GM21528 (cell line): ENCODE data around the gene MXD3.
"Not testable (repeated sequence)": the region's sequence is repeated elsewhere in the genome, so short reads cannot be mapped to it uniquely, and the experiment has no call there.

Experiments
- ATAC-seq: cut with Tn5 transposase; IDR thresholded peaks from one replicate; pipeline ENCODE4 v1.9.1; 2021; ENCODE audit warnings: mild to moderate bottlenecking, moderate library complexity; ENCODE audit not compliant: unreplicated experiment, low FRiP score

MXD3 gene, protein sequence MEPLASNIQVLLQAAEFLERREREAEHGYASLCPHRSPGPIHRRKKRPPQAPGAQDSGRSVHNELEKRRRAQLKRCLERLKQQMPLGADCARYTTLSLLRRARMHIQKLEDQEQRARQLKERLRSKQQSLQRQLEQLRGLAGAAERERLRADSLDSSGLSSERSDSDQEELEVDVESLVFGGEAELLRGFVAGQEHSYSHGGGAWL

GRCh38 chr5:177311723-177312648, at the start of gene MXD3:
MXD3 (minus strand) TSS chr5:177311898; CDS start chr5:177311830, 68 bp downstream.
- peak; percentile 77 for ATAC-seq

- not testable (repeated sequence) for ATAC-seq
Observed at GRCh38 chr5:177360740-177361139, 49.0 kb upstream of the MXD3 start.

- no peak for ATAC-seq
Observed at GRCh38 chr5:177359860-177360259, 48.2 kb upstream of the MXD3 start.

GRCh38 chr5:177359451-177359851, 47.8 kb upstream of the MXD3 start:
- no peak for ATAC-seq

DNA sequence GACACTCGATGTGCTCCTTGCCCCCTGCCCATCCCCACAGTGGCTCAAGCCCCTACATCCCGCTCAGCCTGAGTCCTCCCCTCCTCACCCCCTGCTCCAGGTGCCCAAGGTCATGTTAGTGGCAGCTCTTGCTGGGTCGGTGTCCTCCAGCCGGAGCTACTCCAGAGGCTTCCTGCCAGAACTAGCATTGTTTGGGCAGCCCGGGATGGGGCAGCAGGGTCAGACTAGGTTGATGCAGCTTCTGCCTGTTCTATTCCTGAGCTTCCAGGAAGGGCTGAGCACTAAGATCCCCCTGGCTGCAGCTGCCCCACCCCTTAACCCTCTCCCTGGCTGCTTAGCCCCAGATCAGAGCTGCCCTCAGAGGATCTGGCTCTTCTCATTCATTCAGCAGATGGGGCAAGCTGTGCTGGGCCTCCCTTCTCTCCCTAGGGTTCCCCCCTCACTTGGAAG, 46.7 kb upstream of the MXD3 start:
- ATAC-seq: no peak

- peak; percentile 82 for ATAC-seq
Observed at GRCh38 chr5:177357459-177358351, 46.0 kb upstream of the MXD3 start, which contains the start of gene RGS14. RGS14 (plus strand) TSS chr5:177357924; CDS start chr5:177358025, 101 bp downstream.

DNA sequence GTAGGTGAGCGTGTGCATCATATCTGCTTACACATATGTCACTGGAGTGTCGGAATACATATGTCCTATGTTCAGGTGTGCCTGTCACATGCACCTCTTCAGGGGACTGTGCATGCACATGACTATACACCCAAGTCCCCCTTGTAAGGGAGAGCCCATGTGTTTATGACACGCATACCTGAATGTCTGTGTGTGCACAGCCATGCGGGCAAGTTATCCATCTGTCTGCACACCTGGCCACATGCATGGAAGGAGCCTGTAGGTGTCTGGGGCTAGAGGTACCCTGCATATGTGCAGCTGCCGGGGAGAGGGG, 45.4 kb upstream of the MXD3 start:
- ATAC-seq: no peak

GRCh38 chr5:177356746-177357145, 45.0 kb upstream of the MXD3 start:
- no peak for ATAC-seq

DNA sequence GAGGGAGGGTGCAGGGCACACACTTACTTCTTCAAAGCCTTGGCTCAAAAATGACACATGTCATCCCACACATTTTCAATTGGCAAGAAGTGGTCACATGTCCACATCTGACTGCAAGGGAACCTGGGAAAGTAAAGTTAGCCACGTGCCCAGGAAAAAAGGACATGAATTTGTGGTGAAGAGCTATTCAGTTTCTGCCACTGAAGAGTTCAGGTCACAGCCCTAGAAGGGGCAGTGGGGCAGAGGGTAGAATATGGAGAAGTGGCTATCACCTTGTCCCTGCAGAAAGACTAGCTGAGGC, 44.1 kb upstream of the MXD3 start:
- no peak for ATAC-seq

- no peak for ATAC-seq
Observed at GRCh38 chr5:177355162-177355867, 43.6 kb upstream of the MXD3 start.

DNA sequence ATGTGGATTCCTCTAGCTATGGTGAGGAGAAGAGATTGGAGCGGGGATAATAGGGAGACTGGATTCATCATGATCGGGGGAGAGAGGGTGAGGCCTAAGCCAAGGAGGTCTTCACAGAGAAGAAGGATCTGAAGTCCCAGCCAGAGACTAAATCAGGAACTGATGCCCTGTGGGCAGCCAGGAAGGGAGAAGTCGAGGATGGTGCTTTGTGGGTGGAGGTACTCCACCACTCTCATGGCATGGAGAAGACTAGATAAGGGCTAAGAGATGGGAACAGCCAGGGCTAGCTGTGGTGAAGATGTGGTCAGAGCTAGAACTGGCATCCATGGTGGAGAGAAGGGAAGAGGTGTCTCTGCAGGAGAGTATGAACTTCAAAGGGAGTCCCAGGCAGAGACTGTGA, 43.0 kb upstream of the MXD3 start:
- ATAC-seq: no peak

DNA sequence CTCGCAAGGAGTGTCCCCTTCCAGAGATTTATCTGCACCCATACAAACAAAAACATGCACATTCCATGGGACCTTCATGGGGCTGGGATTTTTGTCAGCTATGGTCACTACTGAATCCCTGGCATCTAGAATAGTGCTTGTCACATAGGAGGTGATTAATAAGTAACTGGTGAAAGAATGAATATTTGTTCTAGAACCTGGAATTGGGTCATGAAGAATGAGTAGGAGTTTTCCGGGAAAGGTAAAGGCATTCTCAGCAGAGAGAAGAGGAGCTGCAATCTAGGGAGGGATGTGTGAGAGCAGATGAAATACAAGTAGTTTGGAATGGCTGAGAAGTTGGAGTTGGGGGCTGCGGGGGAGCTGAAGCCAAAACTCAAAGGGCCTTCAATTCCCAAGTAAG, 42.6 kb upstream of the MXD3 start:
- ATAC-seq: no peak

GRCh38 chr5:177353093-177353492, 41.4 kb upstream of the MXD3 start:
- ATAC-seq: no peak

GRCh38 chr5:177351392-177352329, 40.0 kb upstream of the MXD3 start, which contains the start of gene LMAN2:
LMAN2 (minus strand) TSS chr5:177351668; CDS start chr5:177351647, 21 bp downstream.
- ATAC-seq: peak; percentile 92

GRCh38 chr5:177350776-177351391, 39.2 kb upstream of the MXD3 start:
- ATAC-seq: peak; percentile 25

DNA sequence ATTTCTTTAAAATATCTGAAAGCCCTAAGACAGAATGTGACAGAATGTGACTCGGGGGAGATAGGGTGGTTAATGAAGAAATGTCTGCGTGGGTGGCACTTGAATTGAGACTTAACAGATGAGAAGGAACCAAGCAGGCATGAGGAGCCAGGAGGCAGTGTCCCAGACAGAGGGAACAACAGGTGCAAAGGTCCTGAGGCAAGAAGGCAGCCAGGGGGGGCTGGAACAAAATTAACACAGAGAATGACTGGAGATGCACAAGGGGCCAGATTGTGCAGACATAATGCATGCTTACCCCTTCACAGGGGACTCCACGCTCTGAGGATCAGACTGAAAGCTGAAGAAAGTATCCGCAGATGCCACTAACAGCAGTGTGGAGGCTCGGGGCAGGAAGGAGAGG, 38.1 kb upstream of the MXD3 start:
- no peak for ATAC-seq

DNA sequence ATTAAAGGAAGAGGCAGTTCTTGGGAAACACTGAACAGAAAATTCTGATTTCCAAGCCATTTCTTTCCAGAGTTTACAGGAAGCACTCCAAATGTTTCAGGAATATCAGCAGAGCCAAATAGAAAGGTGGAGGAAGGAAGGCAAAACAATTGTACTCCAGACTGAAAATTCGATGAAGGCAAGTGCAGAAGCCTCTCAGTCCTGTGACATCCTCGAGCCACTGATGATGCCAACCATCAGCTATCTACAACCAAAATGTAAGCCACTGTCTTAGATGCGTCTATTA, 37.6 kb upstream of the MXD3 start:
- ATAC-seq: no peak

GRCh38 chr5:177347699-177348098, 36.0 kb upstream of the MXD3 start:
- no peak for ATAC-seq

DNA sequence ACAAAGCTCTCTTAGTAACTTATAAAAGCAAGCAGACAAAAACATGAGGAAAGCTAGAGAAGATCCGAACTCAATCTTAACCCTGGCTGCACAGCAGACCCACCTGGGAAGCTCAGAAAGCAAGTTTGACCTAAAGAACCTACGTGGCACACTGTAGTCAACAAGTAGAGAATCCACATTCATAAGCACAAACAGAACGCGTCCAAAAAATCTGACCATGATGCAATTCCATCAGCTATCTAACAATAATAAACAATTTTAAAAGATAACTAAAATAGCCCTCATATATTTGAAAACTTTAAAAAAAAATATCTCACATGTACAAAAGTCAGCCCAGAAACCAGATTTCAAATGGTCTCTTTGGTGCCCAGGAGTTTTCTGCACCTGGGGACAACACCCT, 35.1 kb upstream of the MXD3 start:
- ATAC-seq: no peak
